ENCODE measurements around the gene TBC1D25. TPM values are rescaled to one million over a fixed set of nuclear protein-coding genes. Genes with fewer than 3 reads are reported as not detected.
A peak's percentile ranks its signal among the peaks of the same experiment; 100 is the strongest.
"Not testable (repeated sequence)": the region's sequence is repeated elsewhere in the genome, so short reads cannot be mapped to it uniquely, and the experiment has no call there.

Gene TBC1D25
- total RNA-seq, 8 experiments from 2014 or later = 4.7 to 11.1 (median 8.3) TPM

- peak; percentile 93 to 97 (median 94) for ATAC-seq (replicated peaks in 6 of 8)
- H3K4me3 ChIP-seq = peak within 1 kb of the TSS; percentile 53 to 88 (median 73)
- in situ Hi-C loops (cut with MboI; ENCODE audit: low pct_unique_long_range_greater_than_20kb in 2 of 9, low sequenced_read_pairs in 9 of 9, unreplicated experiment in 9 of 9) = no loop called here
- peak within 1 kb of the TSS; percentile 69 to 79 for H3K27ac ChIP-seq
- WGBS, 10 experiments = 0% methylated on average over 2 of the region's 65 CpGs; no CpG with 5 or more reads in 9 of the 10 experiments
- H3K4me1 ChIP-seq (replicated peaks in 1 of 2) = no peaks in the 10 kb centered on the region
These were observed 30.9 kb upstream of the TBC1D25 start, which contains the start of gene PORCN for GRCh38 chrX:48508400-48509244. Gene PORCN (plus strand): TSS chrX:48508992. CDS start chrX:48509821, 829 bp downstream.

DNA sequence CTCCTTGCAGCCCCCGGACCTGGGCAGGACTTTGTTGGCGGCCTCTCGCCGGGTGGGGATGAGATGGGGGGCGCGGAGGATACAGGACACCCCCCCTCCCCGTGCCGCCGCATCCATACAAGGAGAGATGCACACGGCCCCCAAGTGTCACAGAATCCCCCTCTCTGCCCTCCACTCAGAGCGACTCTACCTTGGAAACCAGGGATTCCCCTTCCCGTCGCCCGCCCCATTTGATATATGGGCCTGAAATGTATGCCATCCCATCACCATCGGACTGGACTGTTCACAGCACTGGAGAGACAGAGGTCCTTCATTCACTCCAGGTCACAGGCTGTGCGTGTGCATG is 30.3 kb upstream of the TBC1D25 start:
- 0% methylated on average over 1 of the region's 16 CpGs; no CpG with 5 or more reads in 8 of the 10 experiments for WGBS, 10 experiments
- ATAC-seq (replicated peaks in 6 of 8) = peak in 6 of 8 experiments; percentile 10 to 57 (median 50)
- Histone ChIP-seq H3K4me1 (replicated peaks in 1 of 2) (no peaks in the 10 kb centered on the region), H3K27ac (peak overlapping the region; percentile 69 to 79), H3K4me3 (peak overlapping the region; percentile 53 to 88 (median 73))
- in situ Hi-C loops (cut with MboI; ENCODE audit: low pct_unique_long_range_greater_than_20kb in 2 of 9, low sequenced_read_pairs in 9 of 9, unreplicated experiment in 9 of 9) = no loop called here

DNA sequence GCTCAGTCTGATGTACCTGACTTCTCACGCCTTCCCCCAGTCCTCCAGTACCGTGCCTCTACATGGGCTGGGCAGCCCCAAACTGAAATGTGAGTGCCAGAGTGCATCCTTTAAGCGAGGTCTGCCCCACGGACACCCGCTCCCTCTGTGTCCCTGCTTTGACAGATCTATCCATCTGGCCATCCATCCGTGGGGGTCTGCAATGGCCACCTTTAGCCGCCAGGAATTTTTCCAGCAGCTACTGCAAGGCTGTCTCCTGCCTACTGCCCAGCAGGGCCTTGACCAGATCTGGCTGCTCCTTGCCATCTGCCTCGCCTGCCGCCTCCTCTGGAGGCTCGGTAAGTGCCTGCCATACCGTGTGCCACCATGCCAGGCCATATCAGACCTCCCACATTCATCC is 29.9 kb upstream of the TBC1D25 start:
- peak overlapping the region; percentile 53 to 88 (median 73) for H3K4me3 ChIP-seq
- H3K27ac ChIP-seq = peak overlapping the region in 1 of 2 donors; percentile 69
- in situ Hi-C loops (cut with MboI; ENCODE audit: low pct_unique_long_range_greater_than_20kb in 2 of 9, low sequenced_read_pairs in 9 of 9, unreplicated experiment in 9 of 9) = no loop called here
- 32% methylated on average over 3 of the region's 11 CpGs; no CpG with 5 or more reads in 9 of the 10 experiments for WGBS, 10 experiments
- ATAC-seq (replicated peaks in 6 of 8) = no peak
- H3K4me1 ChIP-seq (replicated peaks in 1 of 2) = no peaks in the 10 kb centered on the region

- no peak for ATAC-seq (replicated peaks in 6 of 8)
- 0 to 80% (median 33%) methylated on average over 1 of the region's 4 CpGs; no CpG with 5 or more reads in 7 of the 10 experiments for WGBS, 10 experiments
These were observed 28.0 kb upstream of the TBC1D25 start for GRCh38 chrX:48511560-48511959.

DNA sequence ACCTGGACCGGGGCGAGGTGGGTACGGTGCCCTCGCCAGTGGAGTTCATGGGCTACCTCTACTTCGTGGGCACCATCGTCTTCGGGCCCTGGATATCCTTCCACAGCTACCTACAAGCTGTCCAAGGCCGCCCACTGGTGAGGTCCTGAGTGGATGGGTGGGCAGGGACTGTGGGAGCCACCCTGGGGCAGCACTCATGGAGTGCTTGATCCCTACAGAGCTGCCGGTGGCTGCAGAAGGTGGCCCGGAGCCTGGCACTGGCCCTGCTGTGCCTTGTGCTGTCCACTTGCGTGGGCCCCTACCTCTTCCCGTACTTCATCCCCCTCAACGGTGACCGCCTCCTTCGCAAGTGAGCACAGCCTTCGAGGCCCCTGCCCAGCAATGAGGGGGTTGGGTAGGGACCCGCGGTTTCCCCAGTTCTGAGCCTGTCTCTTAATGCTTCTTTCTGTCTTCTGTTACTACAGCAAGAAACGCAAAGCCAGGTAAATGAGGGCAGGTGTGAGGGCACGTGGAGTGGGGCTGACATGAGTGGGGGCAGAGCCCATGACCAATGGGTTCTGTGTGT is 27.1 kb upstream of the TBC1D25 start:
- WGBS, 10 experiments = 58% methylated on average over 5 of the region's 20 CpGs; no CpG with 5 or more reads in 9 of the 10 experiments
- in situ Hi-C loops (cut with MboI; ENCODE audit: low pct_unique_long_range_greater_than_20kb in 2 of 9, low sequenced_read_pairs in 9 of 9, unreplicated experiment in 9 of 9) = no loop called here
- H3K27ac ChIP-seq = no peak overlapping the region

More at GRCh38 chrX:48511560-48511959, 28.0 kb upstream of the TBC1D25 start:
- Histone ChIP-seq H3K27ac (no peak overlapping the region), H3K4me3 (no peak overlapping the region), H3K4me1 (replicated peaks in 1 of 2) (no peaks in the 10 kb centered on the region)
- in situ Hi-C loops (cut with MboI; ENCODE audit: low pct_unique_long_range_greater_than_20kb in 2 of 9, low sequenced_read_pairs in 9 of 9, unreplicated experiment in 9 of 9) = no loop called here

GRCh38 chrX:48513670-48514069 is 25.8 kb upstream of the TBC1D25 start:
- Histone ChIP-seq H3K4me1 (replicated peaks in 1 of 2) (no peaks in the 10 kb centered on the region), H3K4me3 (no peak overlapping the region), H3K27ac (no peak overlapping the region)
- WGBS, 10 experiments = 53 to 80% (median 80%) methylated on average over 1 to 4 of the region's 4 CpGs; no CpG with 5 or more reads in 6 of the 10 experiments
- in situ Hi-C loops (cut with MboI; ENCODE audit: low pct_unique_long_range_greater_than_20kb in 2 of 9, low sequenced_read_pairs in 9 of 9, unreplicated experiment in 9 of 9) = no loop called here
- ATAC-seq (replicated peaks in 6 of 8) = no peak

More for the DNA sequence above, 27.1 kb upstream of the TBC1D25 start:
- no peak overlapping the region for H3K4me3 ChIP-seq
- ATAC-seq (replicated peaks in 6 of 8) = no peak
- no peaks in the 10 kb centered on the region for H3K4me1 ChIP-seq (replicated peaks in 1 of 2)

GRCh38 chrX:48514126-48514806 is 25.2 kb upstream of the TBC1D25 start:
- WGBS, 10 experiments = 37 to 100% (median 80%) methylated on average over 1 to 2 of the region's 16 CpGs; no CpG with 5 or more reads in 5 of the 10 experiments
- H3K4me3 ChIP-seq = no peak overlapping the region
- no peaks in the 10 kb centered on the region for H3K4me1 ChIP-seq (replicated peaks in 1 of 2)
- ATAC-seq (replicated peaks in 6 of 8) = no peak
- H3K27ac ChIP-seq = no peak overlapping the region
- in situ Hi-C loops (cut with MboI; ENCODE audit: low pct_unique_long_range_greater_than_20kb in 2 of 9, low sequenced_read_pairs in 9 of 9, unreplicated experiment in 9 of 9) = no loop called here

DNA sequence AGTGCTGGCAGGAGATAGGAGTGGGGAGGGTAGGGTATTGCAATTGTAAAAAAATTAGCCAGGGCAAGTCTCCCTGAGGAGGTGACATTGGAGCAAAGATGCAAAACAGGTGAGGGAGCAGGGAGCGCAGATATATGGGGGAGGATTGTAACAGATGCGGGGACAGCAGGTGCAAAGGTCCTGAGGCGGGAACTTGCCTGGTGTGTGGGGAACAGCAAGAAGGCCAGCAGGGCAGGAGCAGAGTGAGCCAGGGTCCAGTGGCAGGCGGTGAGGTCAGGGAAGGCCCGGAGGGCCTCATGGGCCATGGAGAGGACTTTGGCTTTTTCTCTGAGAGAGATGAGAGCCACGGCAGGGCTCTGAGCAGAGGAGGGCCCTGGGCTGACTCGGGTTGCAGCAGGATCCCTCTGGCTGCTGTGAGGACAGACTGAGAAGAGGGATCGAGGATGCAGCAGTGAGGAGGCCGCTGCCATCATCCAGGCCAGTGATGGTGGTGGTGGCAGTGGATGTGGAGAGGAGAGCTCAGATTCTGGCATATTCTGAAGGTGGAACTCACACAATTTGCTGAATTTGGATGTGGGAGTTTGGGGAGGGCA is 24.6 kb upstream of the TBC1D25 start:
- no peak overlapping the region for H3K27ac ChIP-seq
- 51 to 100% (median 88%) methylated on average over 1 to 7 of the region's 9 CpGs; no CpG with 5 or more reads in 6 of the 10 experiments for WGBS, 10 experiments
- ATAC-seq (replicated peaks in 6 of 8) = no peak
- H3K4me1 ChIP-seq (replicated peaks in 1 of 2) = no peaks in the 10 kb centered on the region
- H3K4me3 ChIP-seq = no peak overlapping the region
- in situ Hi-C loops (cut with MboI; ENCODE audit: low pct_unique_long_range_greater_than_20kb in 2 of 9, low sequenced_read_pairs in 9 of 9, unreplicated experiment in 9 of 9) = no loop called here

DNA sequence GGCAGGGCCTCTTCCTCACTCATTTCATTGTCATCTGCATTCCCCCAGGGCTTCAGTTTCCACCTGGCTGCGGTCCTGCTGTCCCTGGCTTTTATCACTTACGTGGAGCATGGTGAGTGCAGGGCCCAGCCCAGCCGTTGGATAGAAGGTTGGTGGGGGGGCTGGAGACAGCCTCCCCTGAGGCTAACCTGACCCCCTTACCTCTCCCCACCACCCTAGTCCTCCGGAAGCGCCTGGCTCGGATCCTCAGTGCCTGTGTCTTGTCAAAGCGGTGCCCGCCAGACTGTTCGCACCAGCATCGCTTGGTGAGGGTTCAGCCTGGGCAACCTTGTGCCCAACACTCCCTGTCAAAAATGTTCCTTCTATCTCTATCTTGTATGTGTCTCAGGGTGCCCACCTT is 23.7 kb upstream of the TBC1D25 start:
- H3K4me3 ChIP-seq = no peak overlapping the region
- 88 to 100% (median 100%) methylated on average over 1 to 6 of the region's 10 CpGs; no CpG with 5 or more reads in 7 of the 10 experiments for WGBS, 10 experiments
- H3K27ac ChIP-seq = no peak overlapping the region
- in situ Hi-C loops (cut with MboI; ENCODE audit: low pct_unique_long_range_greater_than_20kb in 2 of 9, low sequenced_read_pairs in 9 of 9, unreplicated experiment in 9 of 9) = no loop called here
- no peaks in the 10 kb centered on the region for H3K4me1 ChIP-seq (replicated peaks in 1 of 2)
- no peak for ATAC-seq (replicated peaks in 6 of 8)

DNA sequence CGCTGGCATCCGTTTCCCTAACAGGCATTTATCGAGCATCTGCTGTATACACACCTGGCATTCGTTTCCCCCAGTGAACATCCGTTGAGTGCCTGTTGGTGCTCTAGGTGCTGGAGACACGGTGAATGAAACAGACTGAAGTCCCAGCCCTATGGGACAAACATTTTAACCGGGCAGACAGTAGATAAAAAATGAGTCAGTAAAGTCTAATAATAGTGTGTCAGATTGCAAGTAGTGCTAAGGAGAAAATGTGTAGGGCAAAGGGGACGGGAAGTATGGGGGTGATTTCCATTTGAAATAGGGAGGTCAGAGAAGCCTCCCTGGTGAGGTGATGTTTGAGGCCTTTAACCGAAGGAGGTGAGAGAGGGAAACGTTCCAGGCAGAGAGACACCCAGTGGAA is 23.2 kb upstream of the TBC1D25 start:
- in situ Hi-C loops (cut with MboI; ENCODE audit: low pct_unique_long_range_greater_than_20kb in 2 of 9, low sequenced_read_pairs in 9 of 9, unreplicated experiment in 9 of 9) = no loop called here
- no peak for ATAC-seq (replicated peaks in 6 of 8)

GRCh38 chrX:48516987-48517386 is 22.5 kb upstream of the TBC1D25 start:
- in situ Hi-C loops (cut with MboI; ENCODE audit: low pct_unique_long_range_greater_than_20kb in 2 of 9, low sequenced_read_pairs in 9 of 9, unreplicated experiment in 9 of 9) = no loop called here
- H3K4me1 ChIP-seq (replicated peaks in 1 of 2) = peaks cover 0 to 2% of the 10 kb centered on the region in 2 donors
- no peak for ATAC-seq (replicated peaks in 6 of 8)
- H3K4me3 ChIP-seq = no peak overlapping the region
- H3K27ac ChIP-seq = no peak overlapping the region
- 60 to 92% methylated on average over 1 to 2 of the region's 5 CpGs; no CpG with 5 or more reads in 8 of the 10 experiments for WGBS, 10 experiments

More for the DNA sequence above, 23.2 kb upstream of the TBC1D25 start:
- WGBS, 10 experiments = 53 to 100% (median 80%) methylated on average over 1 to 6 of the region's 10 CpGs; no CpG with 5 or more reads in 5 of the 10 experiments
- H3K4me3 ChIP-seq = no peak overlapping the region
- H3K4me1 ChIP-seq (replicated peaks in 1 of 2) = peaks cover 0 to 2% of the 10 kb centered on the region in 2 donors
- no peak overlapping the region for H3K27ac ChIP-seq

DNA sequence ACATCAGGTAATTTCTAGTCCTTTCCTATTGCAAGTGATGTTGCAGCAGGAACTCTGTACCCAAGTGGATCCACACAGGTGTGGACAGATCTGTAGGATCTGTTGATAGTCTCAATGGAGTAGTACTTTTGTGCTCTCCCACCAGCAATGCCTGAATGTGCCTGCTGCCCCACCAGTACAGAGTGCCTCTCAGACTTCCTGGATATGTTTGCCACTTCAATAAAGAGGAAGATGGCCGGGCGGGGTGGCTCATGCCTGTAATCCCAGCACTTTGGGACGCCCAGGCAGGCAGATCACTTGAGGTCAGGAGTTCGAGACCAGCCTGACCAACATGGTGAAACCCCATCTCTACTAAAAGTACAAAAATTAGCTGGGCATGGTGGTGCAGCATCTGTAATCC is 20.0 kb upstream of the TBC1D25 start:
- H3K27ac ChIP-seq; H3K4me1 ChIP-seq (replicated peaks in 1 of 2); in situ Hi-C loops (cut with MboI; ENCODE audit: low pct_unique_long_range_greater_than_20kb in 2 of 9, low sequenced_read_pairs in 9 of 9, unreplicated experiment in 9 of 9); H3K4me3 ChIP-seq; ATAC-seq (replicated peaks in 6 of 8): not testable (repeated sequence)
- 60 to 87% (median 80%) methylated on average over 1 to 3 of the region's 4 CpGs; no CpG with 5 or more reads in 7 of the 10 experiments for WGBS, 10 experiments
